GM12873 (cell line): Measurements from ENCODE around the gene TCEA3.

Experiments
- CTCF ChIP-seq: IDR thresholded peaks from 2 replicates; pipeline ENCODE4 v1.5.1; 2012; ENCODE audit warnings: low read depth, mild to moderate bottlenecking, moderate library complexity, low read length, control low read depth; ENCODE audit not compliant: insufficient read depth; ENCODE audit errors: missing control alignments

Gene TCEA3

GRCh38 chr1:23424293-23425192 is at the start of gene TCEA3:
TSS of gene TCEA3 (minus strand) at chr1:23424748. CDS start at chr1:23424633, 115 bp downstream.
- TF ChIP-seq CTCF = no peak

GRCh38 chr1:23473037-23473800 is 48.7 kb upstream of the TCEA3 start:
- TF ChIP-seq CTCF = no peak

GRCh38 chr1:23472351-23473036 is 47.9 kb upstream of the TCEA3 start:
- no peak for TF ChIP-seq CTCF

GRCh38 chr1:23471473-23472075 is 47.0 kb upstream of the TCEA3 start:
- TF ChIP-seq CTCF = no peak

- TF ChIP-seq CTCF = no peak
Observed at GRCh38 chr1:23470282-23471070, 45.9 kb upstream of the TCEA3 start.

- TF ChIP-seq CTCF = no peak
Observed at GRCh38 chr1:23469372-23469982, 44.9 kb upstream of the TCEA3 start.
